Tibial nerve (tissue), 4 donors: Measurements from ENCODE around the gene PMPCA. TPM values are rescaled to one million over a fixed set of nuclear protein-coding genes. Genes with fewer than 3 reads are reported as not detected.

Source experiments
- DNase-seq, 2 donors: peaks; one replicate each; pipeline ENCODE4 v3.0.0-alpha.2; 2019; ENCODE audit warnings: low spot score in 2 of 2
- H3K27ac ChIP-seq, 4 donors: fragments of 200-600 bp; sonication (generic) in 3 of 4; one replicate each; pipeline ENCODE4 v1.5.1; 2017 to 2019; ENCODE audit warnings: mild to moderate bottlenecking in 1 of 4
- H3K27me3 ChIP-seq, 2 donors: fragments of 200-600 bp; sonication (generic) in 1 of 2; one replicate each; pipeline versions ENCODE4 v1.5.1 to v1.6.0; 2017 to 2019
- H3K36me3 ChIP-seq, 3 donors: fragments of 200-600 bp; sonication (generic); one replicate each; pipeline ENCODE4 v1.5.1; 2018 to 2019
- H3K4me1 ChIP-seq, 4 donors: fragments of 200-600 bp; sonication (generic) in 3 of 4; one replicate each; pipeline ENCODE4 v1.5.1; 2017 to 2019
- H3K4me3 ChIP-seq, 4 donors: fragments of 200-600 bp; sonication (generic) in 3 of 4; one replicate each; pipeline ENCODE4 v1.5.1; 2017 to 2019; ENCODE audit warnings: mild to moderate bottlenecking in 1 of 4, moderate library complexity in 1 of 4
- H3K9me3 ChIP-seq, 4 donors: fragments of 200-600 bp; sonication (generic) in 3 of 4; one replicate each; pipeline ENCODE4 v1.5.1; 2017 to 2019
- CTCF ChIP-seq, 5 experiments: fragments of 200-600 bp in 3 of 5; fragments of 450-650 bp in 2 of 5; sonication (generic) in 3 of 5; IDR thresholded peaks; one replicate each; pipeline ENCODE4 v1.5.1; 2016 to 2019; ENCODE audit warnings: antibody characterized with exemption in 5 of 5, mild to moderate bottlenecking in 3 of 5, moderate library complexity in 2 of 5
- EP300 ChIP-seq, 2 donors: sonication (generic); formaldehyde crosslinking; IDR thresholded peaks; one replicate each; pipeline ENCODE4 v1.6.1; 2017; ENCODE audit warnings: antibody characterized with exemption in 2 of 2, mild to moderate bottlenecking in 1 of 2
- POLR2A ChIP-seq, 2 donors: fragments of 450-650 bp; IDR thresholded peaks; one replicate each; pipeline ENCODE4 v1.6.1; 2017; ENCODE audit warnings: antibody characterized with exemption in 2 of 2, mild to moderate bottlenecking in 2 of 2, moderate library complexity in 2 of 2
- WGBS, 2 donors: methylation state at CpG; one replicate each; pipeline ENCODE4 v1.1.5; 2018; 5-methylcytosine and 5-hydroxymethylcytosine counted together
- total RNA-seq, 4 donors: library from RNA; depleted of rRNA; stranded (reverse); fragments of >200 nt; gene quantifications; one replicate each; pipeline ENCODE4 v1.1.0, GENCODE V29; 2016

The PMPCA gene
- total RNA-seq, 4 donors from 2014 or later: 35.6 to 42.0 (median 39.3) TPM

- WGBS, 2 donors: 0 to 2% methylated on average over 26 to 83 of the region's 97 CpGs
- DNase-seq: peak; percentile 93 to 95
Observed at GRCh38 chr9:136363106-136363948, 47.1 kb upstream of the PMPCA start, which contains the start of gene DNLZ. DNLZ (minus strand) TSS chr9:136363744; CDS start chr9:136363714, 30 bp downstream.

GRCh38 chr9:136363949-136364748, 46.3 kb upstream of the PMPCA start:
- Histone ChIP-seq H3K27me3 (no peaks in the 10 kb centered on the region), H3K27ac (peak overlapping the region in 2 of 4 donors; percentile 95 to 98), H3K36me3 (peaks cover 0 to 2% (median 0%) of the 10 kb centered on the region in 3 donors), H3K9me3 (no peaks in the 10 kb centered on the region), H3K4me1 (peaks cover 0 to 60% (median 21%) of the 10 kb centered on the region in 4 donors), H3K4me3 (peak overlapping the region in 2 of 4 donors; percentile 86 to 89)
- DNase-seq: no peak
- 35 to 42% methylated on average over 35 to 49 of the region's 54 CpGs for WGBS, 2 donors
- no peak for TF ChIP-seq CTCF (IDR thresholded peaks at IDR 0.05)
- no peak for TF ChIP-seq EP300 (IDR thresholded peaks at IDR 0.05)
- no peak for TF ChIP-seq POLR2A (IDR thresholded peaks at IDR 0.05)

More at GRCh38 chr9:136363106-136363948, 47.1 kb upstream of the PMPCA start, which contains the start of gene DNLZ:
- Histone ChIP-seq H3K27ac (peak within 1 kb of the TSS; percentile 90 to 98 (median 93)), H3K36me3 (peaks cover 0 to 10% (median 0%) of the 10 kb centered on the region in 3 donors), H3K27me3 (no peaks in the 10 kb centered on the region), H3K4me1 (peaks cover 0 to 63% (median 21%) of the 10 kb centered on the region in 4 donors), H3K4me3 (peak within 1 kb of the TSS; percentile 71 to 89 (median 84)), H3K9me3 (no peaks in the 10 kb centered on the region)
- TF ChIP-seq CTCF (IDR thresholded peaks at IDR 0.05) (peak; percentile 99 to 100 (median 100)), POLR2A (IDR thresholded peaks at IDR 0.05) (peak; percentile 72 to 74), EP300 (IDR thresholded peaks at IDR 0.05) (peak; percentile 10 to 88)

GRCh38 chr9:136364942-136365774, 45.3 kb upstream of the PMPCA start:
- Histone ChIP-seq H3K27ac (no peak overlapping the region), H3K27me3 (no peaks in the 10 kb centered on the region), H3K4me1 (peaks cover 0 to 50% (median 21%) of the 10 kb centered on the region in 4 donors), H3K4me3 (no peak overlapping the region), H3K36me3 (peaks cover 0 to 2% (median 0%) of the 10 kb centered on the region in 3 donors), H3K9me3 (no peaks in the 10 kb centered on the region)
- TF ChIP-seq POLR2A (IDR thresholded peaks at IDR 0.05) (no peak), EP300 (IDR thresholded peaks at IDR 0.05) (no peak), CTCF (IDR thresholded peaks at IDR 0.05) (no peak)
- no peak for DNase-seq
- 64 to 78% methylated on average over 14 to 16 of the region's 31 CpGs for WGBS, 2 donors

- Histone ChIP-seq H3K4me3 (no peak overlapping the region), H3K9me3 (no peaks in the 10 kb centered on the region), H3K36me3 (peaks cover 0 to 5% (median 0%) of the 10 kb centered on the region in 3 donors), H3K27me3 (no peaks in the 10 kb centered on the region), H3K27ac (no peak overlapping the region), H3K4me1 (peaks cover 0 to 43% (median 19%) of the 10 kb centered on the region in 4 donors)
- TF ChIP-seq POLR2A (IDR thresholded peaks at IDR 0.05) (no peak), EP300 (IDR thresholded peaks at IDR 0.05) (no peak), CTCF (IDR thresholded peaks at IDR 0.05) (no peak)
- 51 to 59% methylated on average over 9 of the region's 9 CpGs for WGBS, 2 donors
- DNase-seq: peak in 1 of 2 donors; percentile 12
Observed at GRCh38 chr9:136365775-136366222, 44.7 kb upstream of the PMPCA start.
